GOT3 (cell line): ENCODE measurements around the gene PIK3C2G.
"Not testable (repeated sequence)": the region's sequence is repeated elsewhere in the genome, so short reads cannot be mapped to it uniquely, and the experiment has no call there.

Experiments
- DNase-seq: peaks from one replicate; lab custom pipeline; 2025; ENCODE audit warnings: mixed read lengths; lab: John Stamatoyannopoulos, UW

Gene PIK3C2G

DNA sequence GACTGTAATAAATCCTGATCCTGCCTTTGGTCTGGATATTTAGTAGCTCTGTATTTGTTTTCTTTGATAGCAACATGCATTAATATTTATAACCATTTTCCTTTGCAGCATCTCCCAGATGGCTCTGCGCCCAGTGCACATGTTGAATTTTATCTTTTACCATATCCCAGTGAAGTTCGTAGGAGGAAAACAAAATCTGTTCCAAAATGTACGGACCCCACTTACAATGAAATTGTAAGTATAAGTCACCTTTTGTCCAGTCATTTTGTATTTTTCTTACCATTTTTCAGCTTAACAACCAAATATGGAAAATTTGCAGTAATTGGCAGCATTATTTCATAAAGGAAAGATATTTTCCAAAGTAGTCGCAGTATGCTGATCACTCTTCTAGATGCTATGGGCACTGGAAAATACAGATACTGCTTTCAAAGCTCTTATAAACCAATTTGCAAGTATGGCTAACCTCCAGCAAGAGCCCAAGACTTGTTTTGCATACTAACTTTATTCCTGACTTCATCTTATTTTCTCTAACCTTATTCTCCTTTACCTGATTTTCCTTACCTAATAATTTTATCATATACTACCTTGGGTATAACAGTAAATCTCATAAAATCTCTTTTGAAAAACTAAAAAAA is 379.1 kb downstream of the PIK3C2G start:
- DNase-seq = no peak

DNA sequence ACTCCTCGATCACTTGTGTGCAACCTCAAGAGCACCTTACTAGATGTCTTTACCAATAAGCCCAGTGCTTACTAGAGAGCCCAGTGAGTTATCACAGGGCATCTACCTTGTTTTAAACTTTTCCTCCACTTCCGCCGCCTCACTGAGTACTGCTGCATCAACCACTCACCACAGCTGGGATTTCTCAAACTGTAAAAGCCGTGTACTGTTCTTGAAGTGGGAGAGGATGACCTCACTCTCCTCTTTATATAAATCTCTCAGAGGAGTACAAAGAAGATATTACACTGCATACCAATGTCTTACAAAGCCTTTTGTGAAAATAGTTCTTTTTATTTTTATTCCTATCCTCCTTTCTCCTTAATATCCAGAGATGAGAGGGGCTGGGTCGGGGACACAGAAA is 382.4 kb downstream of the PIK3C2G start:
- DNase-seq = no peak

DNA sequence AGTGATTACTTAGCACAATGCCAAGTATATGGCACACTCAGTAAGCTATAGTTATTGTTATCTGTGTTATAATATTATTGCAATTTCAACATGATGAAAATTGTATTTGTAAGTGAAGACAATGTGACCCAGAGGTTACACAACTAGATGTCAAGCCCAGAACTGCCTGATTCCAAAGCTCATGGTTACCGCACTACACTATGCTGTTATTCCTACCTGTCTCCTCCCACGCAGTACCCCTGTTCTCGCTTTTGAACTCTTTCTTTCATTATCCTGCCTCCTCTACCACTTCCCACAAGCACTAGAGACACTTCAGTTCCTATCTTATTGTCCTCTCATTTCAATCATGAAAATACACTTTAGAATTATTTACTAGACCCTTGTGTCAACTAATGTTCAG is 383.2 kb downstream of the PIK3C2G start:
- DNase-seq = no peak

DNA sequence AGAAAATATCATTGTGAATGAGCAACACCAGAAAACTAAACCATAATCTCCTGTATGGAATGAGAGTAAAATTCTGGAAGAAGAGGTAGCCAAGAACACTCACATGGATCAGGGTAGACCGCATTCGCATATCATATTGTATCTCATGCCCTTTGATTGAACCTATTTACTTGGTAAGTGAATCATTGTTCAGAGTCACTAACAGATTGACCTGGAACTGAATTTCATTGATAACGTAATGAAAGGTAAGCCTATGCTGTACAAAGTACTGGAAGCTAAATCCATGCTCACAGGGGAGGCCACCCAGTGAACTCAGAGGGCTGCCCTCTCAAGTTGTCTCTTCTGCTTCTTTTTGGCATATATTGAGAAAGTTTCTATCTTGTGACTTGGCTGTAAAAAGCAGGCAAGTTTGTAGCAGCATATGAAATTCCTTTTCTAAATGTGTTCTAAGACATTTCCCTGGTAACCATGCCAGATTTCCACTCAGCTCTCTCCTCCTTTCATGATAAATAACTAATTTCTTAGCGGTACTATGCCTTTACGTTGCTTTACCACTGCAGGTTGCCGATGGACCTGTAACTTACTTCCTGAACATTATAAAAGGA is 385.1 kb downstream of the PIK3C2G start:
- no peak for DNase-seq

DNA sequence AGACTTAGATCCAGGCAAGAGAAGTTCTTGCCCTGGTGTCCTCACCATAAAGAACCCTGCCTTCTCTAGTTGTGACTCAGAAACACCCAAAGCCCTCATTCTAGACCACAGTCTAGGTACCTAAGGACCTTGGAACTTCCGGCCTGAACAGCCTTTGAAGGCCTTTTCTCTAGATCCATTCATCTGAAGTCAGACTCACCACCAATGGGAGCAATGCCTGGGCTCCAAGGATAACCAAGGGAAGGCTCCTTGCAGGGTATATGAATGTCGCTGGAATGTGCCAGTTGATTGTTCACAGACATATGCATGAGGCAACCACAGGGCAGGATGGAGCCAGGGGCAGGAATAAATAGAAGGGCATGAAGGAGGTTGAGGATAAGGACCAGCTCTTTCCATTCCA is 390.2 kb downstream of the PIK3C2G start:
- DNase-seq = no peak

DNA sequence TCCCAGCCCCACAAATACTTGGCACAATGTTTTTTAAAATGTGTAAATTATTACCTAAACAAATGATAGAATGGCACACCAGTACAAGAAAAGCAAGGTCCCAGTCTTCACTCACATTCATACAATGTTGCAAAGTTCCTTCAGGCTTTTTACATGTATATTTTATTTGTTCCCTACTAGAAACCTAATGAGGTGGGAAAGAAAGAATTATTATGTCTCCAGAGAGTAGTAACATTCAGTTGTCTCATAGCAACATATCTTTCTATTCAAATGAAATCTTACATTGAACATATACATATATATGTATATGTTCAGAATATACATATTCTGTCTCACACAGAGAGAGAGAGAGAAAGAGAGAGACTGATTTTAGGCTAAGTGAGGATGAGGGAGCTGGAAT is 391.3 kb downstream of the PIK3C2G start:
- DNase-seq = no peak

DNA sequence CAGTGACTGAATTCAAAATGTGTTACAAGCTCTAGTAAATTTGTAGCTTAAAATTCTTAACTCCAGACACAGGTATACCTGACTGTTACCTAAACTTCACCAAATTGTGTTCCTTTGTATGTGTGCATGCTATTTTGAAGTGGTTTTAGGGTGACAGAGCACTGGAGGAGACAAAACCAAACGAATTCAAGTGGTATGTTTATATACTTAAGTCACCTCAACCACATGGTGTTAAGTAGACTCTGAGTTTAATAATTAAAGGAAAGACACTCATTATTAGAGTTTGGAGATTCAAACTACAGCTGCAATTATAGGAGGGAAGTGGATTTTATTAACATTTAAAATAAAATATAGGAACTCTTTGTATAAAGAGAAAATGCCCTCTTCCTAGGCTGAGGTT is 392.1 kb downstream of the PIK3C2G start:
- DNase-seq = no peak

DNA sequence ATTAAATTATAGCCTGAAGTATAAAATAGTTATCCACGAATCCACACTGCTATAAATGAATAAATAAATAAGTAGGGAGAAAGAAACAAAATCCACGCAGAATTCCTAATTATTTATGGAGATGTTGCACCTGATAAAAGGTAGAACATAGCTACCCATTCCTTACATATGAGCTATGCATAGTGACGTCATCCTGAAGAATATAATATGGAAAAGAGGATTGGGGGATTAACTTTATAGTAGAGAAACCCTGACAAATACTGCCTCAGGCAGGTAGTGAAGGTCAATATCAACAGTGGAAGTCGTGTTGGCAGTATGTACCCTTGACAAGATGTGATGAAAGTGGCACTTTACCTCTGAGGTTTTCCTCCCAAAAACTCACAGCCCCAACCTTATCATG is 394.0 kb downstream of the PIK3C2G start:
- DNase-seq = no peak

DNA sequence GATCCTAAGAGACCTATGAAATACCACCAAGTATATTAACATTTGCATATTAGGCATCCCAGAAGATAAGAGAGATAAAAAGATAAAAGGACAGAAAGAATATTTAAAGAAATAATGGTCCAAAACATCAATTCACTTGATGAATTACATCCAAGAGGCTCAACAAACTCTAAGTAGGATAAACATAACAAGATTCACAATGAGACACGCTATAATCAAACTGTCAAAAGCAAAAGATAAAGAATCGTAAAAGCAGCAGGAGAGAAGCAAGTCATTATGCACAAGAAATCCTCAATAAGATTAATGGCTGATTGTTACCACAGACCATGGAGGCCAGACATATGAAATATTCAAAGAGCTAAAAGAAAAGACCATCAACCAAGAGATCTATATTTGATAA is 396.9 kb downstream of the PIK3C2G start:
- DNase-seq = no peak

DNA sequence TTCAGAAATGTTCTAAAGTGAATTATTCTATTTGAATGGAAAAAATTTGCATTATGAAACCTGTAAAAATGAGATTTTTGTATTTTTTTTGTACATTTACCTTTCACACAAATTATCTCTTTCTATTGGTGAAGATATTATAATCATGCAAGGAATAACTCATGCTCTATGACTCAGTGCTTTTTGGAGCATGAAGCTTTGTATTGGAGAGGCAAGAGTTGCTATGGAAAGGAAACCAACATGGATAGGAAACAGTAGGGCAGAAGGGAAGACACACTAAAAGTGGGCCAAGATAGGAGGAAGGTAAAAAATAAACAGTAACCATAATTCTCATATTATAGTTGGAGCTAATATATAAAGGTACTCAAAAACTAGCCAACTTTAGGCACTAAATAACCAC is 397.5 kb downstream of the PIK3C2G start:
- DNase-seq = no peak

DNA sequence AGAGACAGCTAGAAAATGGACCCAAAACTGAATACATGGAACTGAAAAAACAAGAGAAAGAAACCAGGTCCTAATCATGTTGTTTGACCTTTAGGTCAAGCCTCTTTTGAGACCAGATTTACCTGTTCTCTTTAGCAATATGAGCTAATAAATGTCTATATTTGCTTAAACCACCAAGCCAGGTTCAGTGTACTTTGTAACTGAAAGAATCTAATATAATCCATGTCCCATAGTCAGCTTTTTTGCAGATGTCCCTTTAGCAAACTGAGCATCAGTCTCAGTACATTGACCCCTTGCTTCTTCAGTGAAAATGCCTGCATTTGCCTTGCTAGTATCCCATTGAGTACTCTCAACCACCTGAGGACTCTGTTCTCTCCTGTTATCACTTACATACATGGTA is 414.8 kb downstream of the PIK3C2G start:
- no peak for DNase-seq

DNA sequence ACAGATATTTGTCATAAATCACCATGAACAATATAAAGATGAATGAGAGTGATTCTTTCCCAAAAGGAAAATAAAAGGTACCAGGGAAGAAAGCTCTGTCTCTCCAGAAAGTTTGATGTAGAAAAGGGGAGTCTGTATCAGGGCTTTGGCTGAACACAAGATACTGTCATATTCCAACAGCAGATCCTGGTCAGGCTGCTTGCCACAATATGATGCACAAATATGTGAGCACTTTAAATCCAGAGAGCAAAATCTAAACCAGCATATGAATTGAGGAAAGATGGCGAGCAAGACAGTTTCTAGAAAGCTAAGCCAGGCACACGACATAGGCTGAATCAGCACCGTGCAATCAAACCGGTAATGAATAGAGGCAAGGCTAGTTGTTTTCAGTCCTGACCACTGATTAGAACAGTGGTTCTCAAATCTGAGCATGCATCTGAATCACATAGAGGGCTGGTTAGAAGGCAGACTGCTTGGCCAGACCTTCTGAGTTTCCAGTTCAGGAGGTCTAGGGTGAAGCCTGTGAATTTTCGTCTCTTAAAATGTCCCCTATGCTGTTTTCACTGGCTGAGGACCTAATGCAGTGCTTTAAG is 415.8 kb downstream of the PIK3C2G start:
- DNase-seq = no peak

DNA sequence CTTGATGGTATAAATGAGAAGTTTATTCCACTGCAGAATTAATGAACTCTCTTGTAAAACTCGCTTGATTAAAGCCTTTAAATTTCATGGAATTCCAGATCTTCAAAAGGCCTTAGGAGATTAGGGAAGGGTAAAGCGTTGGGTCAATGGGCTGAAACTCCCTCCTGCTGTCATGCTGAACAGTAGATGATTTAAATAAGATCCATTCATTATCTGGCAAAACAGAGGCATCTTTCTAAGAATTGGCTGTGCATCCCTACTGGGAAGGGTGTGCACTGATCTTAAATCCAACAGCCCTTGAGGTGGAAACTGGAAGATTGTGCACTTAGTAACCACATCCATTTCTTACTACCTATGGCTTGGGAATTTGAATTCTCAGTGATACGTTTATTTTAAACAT is 420.5 kb downstream of the PIK3C2G start:
- no peak for DNase-seq

DNA sequence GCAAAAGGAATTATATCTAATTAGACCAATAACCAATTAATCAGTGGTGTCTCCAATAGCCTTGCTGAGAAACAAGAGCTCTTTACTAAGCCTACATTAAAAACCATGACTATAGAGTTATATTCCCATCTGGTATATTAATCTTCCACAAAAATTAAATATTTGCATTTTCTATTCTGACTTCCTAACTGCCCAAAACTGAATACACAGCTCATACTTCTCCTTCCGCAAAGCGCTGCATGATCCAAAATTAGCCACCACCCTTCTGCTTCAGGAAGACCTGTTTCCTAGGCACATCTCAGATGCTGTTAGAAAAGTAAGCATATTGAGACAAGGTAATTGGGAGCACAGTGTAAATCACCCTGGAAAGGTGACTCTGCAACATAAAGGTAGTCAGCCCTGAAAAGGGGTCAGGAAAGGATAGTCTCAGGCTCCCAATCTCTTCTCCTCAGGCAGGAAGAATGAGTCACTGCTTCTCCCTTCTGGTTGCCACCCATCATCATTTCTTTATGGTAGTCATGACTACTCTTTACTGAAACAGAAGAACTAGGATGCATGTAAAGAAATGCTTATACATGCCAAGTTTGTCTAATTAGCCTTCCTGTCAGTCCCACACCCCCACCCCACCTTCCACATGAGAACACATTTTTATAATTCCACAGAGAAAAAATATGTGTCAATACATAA is 422.2 kb downstream of the PIK3C2G start:
- no peak for DNase-seq

DNA sequence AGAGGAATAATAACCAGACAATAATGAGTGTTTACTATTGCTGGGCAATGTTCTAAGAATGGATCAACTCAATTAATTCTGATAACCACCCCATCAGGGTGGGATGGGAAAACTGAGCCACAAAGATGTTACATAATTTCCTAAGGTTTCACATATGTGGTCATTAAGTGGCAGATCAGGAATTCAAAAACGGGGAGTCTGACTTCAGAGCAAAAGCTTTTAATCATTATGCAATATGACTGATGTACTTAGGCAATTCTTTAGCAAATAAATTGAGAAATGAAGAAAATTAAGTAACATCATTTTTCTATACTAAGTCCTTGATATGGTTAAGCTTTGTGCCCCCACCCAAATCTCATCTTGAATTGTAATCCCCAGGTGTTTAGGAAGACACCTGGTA is 423.1 kb downstream of the PIK3C2G start:
- no peak for DNase-seq

DNA sequence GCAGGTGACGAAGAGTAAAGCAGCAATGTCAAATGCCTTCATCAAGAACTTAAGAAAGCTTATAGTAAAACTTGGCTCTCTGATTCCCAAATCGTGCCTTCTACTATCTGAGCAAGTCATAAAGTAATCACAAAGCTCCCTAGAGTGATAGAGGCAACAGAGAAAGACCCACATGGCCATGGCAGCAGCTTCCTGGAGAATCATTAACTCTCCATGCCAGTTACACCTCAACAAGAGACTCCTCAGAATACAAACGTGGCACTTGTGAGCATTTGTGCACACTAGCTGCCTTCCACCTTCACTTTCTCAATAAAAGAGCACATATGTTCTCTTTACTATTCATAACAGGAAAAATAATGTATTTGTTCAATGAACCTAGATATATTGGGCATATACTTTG is 428.5 kb downstream of the PIK3C2G start:
- no peak for DNase-seq

DNA sequence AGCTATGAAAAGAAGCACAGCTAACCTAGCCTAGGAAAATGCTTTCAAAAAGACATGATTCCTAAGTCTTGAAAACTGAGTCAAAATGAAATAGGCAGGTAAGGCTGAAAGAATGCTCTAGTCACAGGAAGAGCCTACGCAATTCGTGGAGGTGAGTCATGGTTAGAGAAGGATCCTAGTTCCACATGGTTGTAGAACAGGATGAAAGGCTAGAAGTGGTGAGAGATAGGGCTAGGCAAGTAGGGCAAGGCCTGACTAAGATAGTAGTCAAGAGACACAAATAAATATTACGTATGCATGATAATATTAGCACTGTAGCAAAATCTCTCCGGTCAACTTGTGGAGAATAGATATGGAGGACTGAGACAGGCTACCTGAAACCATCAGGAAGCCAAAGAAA is 429.3 kb downstream of the PIK3C2G start:
- DNase-seq = no peak

DNA sequence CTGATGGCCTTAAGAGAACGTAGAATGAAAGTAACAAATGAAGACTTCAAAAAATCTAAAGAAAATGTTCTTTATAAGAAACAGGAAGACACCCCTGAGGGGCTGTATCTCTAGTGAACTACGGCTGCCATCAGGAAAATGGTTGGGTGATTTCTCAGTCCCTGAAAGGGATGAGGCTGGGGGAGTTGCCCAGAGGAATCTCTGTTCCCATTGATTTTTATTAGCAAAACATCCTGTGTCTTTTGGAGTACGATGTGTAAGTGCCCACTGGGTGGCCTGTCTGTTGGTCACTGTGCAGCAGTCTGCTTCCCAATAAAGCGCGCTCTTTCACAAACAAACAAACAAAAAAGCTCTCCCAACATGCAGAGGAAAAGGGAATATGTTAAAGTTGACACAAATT is 432.7 kb downstream of the PIK3C2G start:
- not testable (repeated sequence) for DNase-seq

DNA sequence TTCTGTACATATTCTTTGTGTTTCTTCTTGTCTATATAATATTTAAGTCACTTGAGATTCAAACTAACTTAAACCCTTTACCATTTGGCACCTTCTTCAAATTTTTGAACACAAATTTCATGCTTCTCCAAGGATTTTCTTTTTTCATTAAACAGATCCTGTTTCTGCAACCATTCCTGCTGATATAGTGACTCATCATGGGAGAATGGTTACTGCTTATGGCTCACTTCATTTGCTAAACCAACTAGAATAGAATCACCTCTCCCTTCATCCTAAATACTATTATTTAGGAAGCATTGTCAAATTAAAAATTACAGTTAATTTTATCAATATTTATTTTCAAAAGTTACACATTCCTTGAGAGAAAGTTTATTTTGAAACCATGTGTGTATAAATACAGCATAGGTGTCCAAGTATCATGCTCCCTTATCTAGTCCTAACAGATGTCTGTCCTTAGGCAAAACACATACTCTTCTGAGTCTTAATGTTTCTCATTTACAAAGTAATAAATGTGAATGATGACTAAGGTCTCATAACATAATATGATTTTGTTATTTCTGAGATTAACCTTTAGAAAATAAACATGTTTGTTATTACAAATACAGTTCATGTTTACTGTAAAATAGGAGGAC is 435.8 kb downstream of the PIK3C2G start:
- DNase-seq = no peak
